Neutrophil (primary cell): ENCODE data around the gene ABCB1.

Experiments
- H3K27ac ChIP-seq: fragments of 200-600 bp; sonication (generic); 2 replicates; pipeline ENCODE4 v1.5.1; 2016; ENCODE audit warnings: mild to moderate bottlenecking, moderate library complexity
- H3K27me3 ChIP-seq: fragments of 200-600 bp; sonication (generic); 2 replicates; pipeline ENCODE4 v1.6.0; 2016; ENCODE audit warnings: mild to moderate bottlenecking
- H3K36me3 ChIP-seq: fragments of 200-600 bp; sonication (generic); 2 replicates; pipeline ENCODE4 v1.5.1; 2017
- H3K4me1 ChIP-seq, 2 experiments: fragments of 200-600 bp in 1 of 2; sonication (generic) in 1 of 2; 1 replicate in 1 of 2; 2 replicates in 1 of 2; pipeline versions ENCODE4 v1.5.1 to v1.6.1; 2013 to 2016; ENCODE audit warnings: low read depth in 1 of 2, low read length in 1 of 2, mild to moderate bottlenecking in 1 of 2, moderate library complexity in 1 of 2; ENCODE audit not compliant: control insufficient read depth in 1 of 2, insufficient read depth in 1 of 2
- H3K4me3 ChIP-seq, 2 experiments: fragments of 200-600 bp in 1 of 2; sonication (generic) in 1 of 2; 1 replicate in 1 of 2; 2 replicates in 1 of 2; pipeline ENCODE4 v1.5.1; 2013 to 2016; ENCODE audit warnings: low read depth in 1 of 2, low read length in 1 of 2, mild to moderate bottlenecking in 1 of 2, moderate library complexity in 1 of 2
- H3K9me3 ChIP-seq: fragments of 200-600 bp; sonication (generic); 2 replicates; pipeline ENCODE4 v1.5.1; 2016
- TF ChIP-seq, protein P1 (sequence below): fragments of 200-600 bp; sonication (generic); IDR thresholded peaks from 2 replicates; pipeline ENCODE4 v1.5.1; 2016; ENCODE audit warnings: antibody characterized with exemption

The ABCB1 gene

GRCh38 chr7:87534072-87534471 lies 66.6 kb downstream of the ABCB1 start:
- no peaks in the 10 kb centered on the region for H3K4me1 ChIP-seq
- no peak overlapping the region for H3K27ac ChIP-seq
- H3K36me3 ChIP-seq: no peaks in the 10 kb centered on the region
- no peak overlapping the region for H3K4me3 ChIP-seq
- TF ChIP-seq, protein P1, sequence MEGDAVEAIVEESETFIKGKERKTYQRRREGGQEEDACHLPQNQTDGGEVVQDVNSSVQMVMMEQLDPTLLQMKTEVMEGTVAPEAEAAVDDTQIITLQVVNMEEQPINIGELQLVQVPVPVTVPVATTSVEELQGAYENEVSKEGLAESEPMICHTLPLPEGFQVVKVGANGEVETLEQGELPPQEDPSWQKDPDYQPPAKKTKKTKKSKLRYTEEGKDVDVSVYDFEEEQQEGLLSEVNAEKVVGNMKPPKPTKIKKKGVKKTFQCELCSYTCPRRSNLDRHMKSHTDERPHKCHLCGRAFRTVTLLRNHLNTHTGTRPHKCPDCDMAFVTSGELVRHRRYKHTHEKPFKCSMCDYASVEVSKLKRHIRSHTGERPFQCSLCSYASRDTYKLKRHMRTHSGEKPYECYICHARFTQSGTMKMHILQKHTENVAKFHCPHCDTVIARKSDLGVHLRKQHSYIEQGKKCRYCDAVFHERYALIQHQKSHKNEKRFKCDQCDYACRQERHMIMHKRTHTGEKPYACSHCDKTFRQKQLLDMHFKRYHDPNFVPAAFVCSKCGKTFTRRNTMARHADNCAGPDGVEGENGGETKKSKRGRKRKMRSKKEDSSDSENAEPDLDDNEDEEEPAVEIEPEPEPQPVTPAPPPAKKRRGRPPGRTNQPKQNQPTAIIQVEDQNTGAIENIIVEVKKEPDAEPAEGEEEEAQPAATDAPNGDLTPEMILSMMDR: no peak
- H3K27me3 ChIP-seq: no peaks in the 10 kb centered on the region
- H3K9me3 ChIP-seq: no peaks in the 10 kb centered on the region

DNA sequence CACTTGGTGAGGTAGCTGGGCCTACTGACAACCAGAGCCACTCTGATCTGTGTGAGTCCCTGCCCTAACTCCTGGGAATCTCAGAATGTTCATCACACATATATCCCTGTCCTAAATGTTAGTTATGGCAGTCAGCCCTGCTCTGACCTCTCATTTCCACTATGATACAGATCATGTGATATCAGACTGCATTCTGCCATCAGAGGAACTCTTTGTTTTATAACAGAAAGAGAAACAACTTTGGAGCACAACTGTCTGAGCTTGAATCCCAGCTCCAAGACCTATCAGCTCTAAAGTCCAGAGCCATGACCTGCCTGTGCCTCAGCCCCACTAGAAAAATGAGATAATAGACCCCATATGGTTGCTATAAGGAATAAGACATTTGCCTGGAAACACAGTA lies 70.6 kb downstream of the ABCB1 start:
- Histone ChIP-seq H3K4me3 (no peak overlapping the region), H3K9me3 (no peaks in the 10 kb centered on the region), H3K4me1 (no peaks in the 10 kb centered on the region), H3K36me3 (no peaks in the 10 kb centered on the region), H3K27ac (no peak overlapping the region), H3K27me3 (no peaks in the 10 kb centered on the region)
- TF ChIP-seq, protein P1: no peak

GRCh38 chr7:87528730-87529129 lies 72.0 kb downstream of the ABCB1 start:
- TF ChIP-seq, protein P1: no peak
- no peaks in the 10 kb centered on the region for H3K4me1 ChIP-seq
- no peak overlapping the region for H3K4me3 ChIP-seq
- no peaks in the 10 kb centered on the region for H3K27me3 ChIP-seq
- H3K9me3 ChIP-seq: no peaks in the 10 kb centered on the region
- no peaks in the 10 kb centered on the region for H3K36me3 ChIP-seq
- no peak overlapping the region for H3K27ac ChIP-seq

GRCh38 chr7:87518735-87519134 lies 81.9 kb downstream of the ABCB1 start:
- Histone ChIP-seq H3K9me3 (no peaks in the 10 kb centered on the region), H3K27me3 (no peaks in the 10 kb centered on the region), H3K27ac (no peak overlapping the region), H3K36me3 (no peaks in the 10 kb centered on the region), H3K4me3 (no peak overlapping the region), H3K4me1 (peaks cover 9 to 20% of the 10 kb centered on the region in 2 experiments)
- TF ChIP-seq, protein P1: no peak

GRCh38 chr7:87517891-87518290 lies 82.8 kb downstream of the ABCB1 start:
- H3K4me1 ChIP-seq: peaks cover 9 to 20% of the 10 kb centered on the region in 2 experiments
- TF ChIP-seq, protein P1: no peak
- H3K27ac ChIP-seq: peak overlapping the region; percentile 23
- H3K36me3 ChIP-seq: no peaks in the 10 kb centered on the region
- no peaks in the 10 kb centered on the region for H3K9me3 ChIP-seq
- no peaks in the 10 kb centered on the region for H3K27me3 ChIP-seq
- H3K4me3 ChIP-seq: no peak overlapping the region
